M059J (cell line): ENCODE results near the gene FKBP1B. TPM values are rescaled to one million over a fixed set of nuclear protein-coding genes. Genes with fewer than 3 reads are reported as not detected.
A peak's percentile ranks its signal among the peaks of the same experiment; 100 is the strongest.

Experiments used
- DNase-seq: peaks from one replicate; pipeline ENCODE4 v3.0.0-alpha.2; 2012; ENCODE audit warnings: low read depth
- total RNA-seq: library from RNA; depleted of rRNA; stranded (reverse); fragments of >200 nt; shearing (Covaris generic); gene quantifications from 2 replicates; pipeline ENCODE4 v1.2.3, GENCODE V29; 2014; rRNA removed

Gene FKBP1B
- 6.6 and 9.7 TPM in 2 replicates for total RNA-seq

- DNase-seq = peak; percentile 52
Observed at GRCh38 chr2:24049485-24050021, at the start of gene FKBP1B. Gene FKBP1B, plus strand, starts transcription at chr2:24049741. Its CDS starts 109 bp downstream, at chr2:24049850.

- no peak for DNase-seq
Observed at GRCh38 chr2:24007693-24008092, 41.8 kb upstream of the FKBP1B start.

GRCh38 chr2:24008672-24009366 is 40.7 kb upstream of the FKBP1B start:
- DNase-seq = no peak

GRCh38 chr2:24009367-24009679 is 40.2 kb upstream of the FKBP1B start:
- DNase-seq = no peak

- DNase-seq = no peak
Observed at GRCh38 chr2:24009680-24010476, 39.7 kb upstream of the FKBP1B start, which contains the start of gene MFSD2B. Gene MFSD2B, plus strand, starts transcription at chr2:24010085. Its CDS starts 12 bp downstream, at chr2:24010097.

GRCh38 chr2:24010477-24011249 is 38.9 kb upstream of the FKBP1B start:
- no peak for DNase-seq

GRCh38 chr2:24011250-24012104 is 38.1 kb upstream of the FKBP1B start:
- no peak for DNase-seq

GRCh38 chr2:24012521-24013188 is 36.9 kb upstream of the FKBP1B start:
- peak; percentile 12 for DNase-seq

- DNase-seq = peak; percentile 12
Observed at GRCh38 chr2:24014902-24015301, 34.6 kb upstream of the FKBP1B start.

- peak; percentile 89 for DNase-seq
Observed at GRCh38 chr2:24015562-24016375, 33.8 kb upstream of the FKBP1B start.

- peak; percentile 53 for DNase-seq
Observed at GRCh38 chr2:24016376-24016761, 33.2 kb upstream of the FKBP1B start.

- no peak for DNase-seq
Observed at GRCh38 chr2:24016853-24017703, 32.5 kb upstream of the FKBP1B start.

GRCh38 chr2:24017711-24018110 is 31.8 kb upstream of the FKBP1B start:
- no peak for DNase-seq

- DNase-seq = no peak
Observed at GRCh38 chr2:24018241-24018640, 31.3 kb upstream of the FKBP1B start.

- DNase-seq = no peak
Observed at GRCh38 chr2:24019729-24020128, 29.8 kb upstream of the FKBP1B start.

GRCh38 chr2:24020244-24020643 is 29.3 kb upstream of the FKBP1B start:
- DNase-seq = no peak

- peak; percentile 84 for DNase-seq
Observed at GRCh38 chr2:24021122-24021998, 28.2 kb upstream of the FKBP1B start.
